ENCODE results near the gene SLC35D2.

SLC35D2 gene

DNA sequence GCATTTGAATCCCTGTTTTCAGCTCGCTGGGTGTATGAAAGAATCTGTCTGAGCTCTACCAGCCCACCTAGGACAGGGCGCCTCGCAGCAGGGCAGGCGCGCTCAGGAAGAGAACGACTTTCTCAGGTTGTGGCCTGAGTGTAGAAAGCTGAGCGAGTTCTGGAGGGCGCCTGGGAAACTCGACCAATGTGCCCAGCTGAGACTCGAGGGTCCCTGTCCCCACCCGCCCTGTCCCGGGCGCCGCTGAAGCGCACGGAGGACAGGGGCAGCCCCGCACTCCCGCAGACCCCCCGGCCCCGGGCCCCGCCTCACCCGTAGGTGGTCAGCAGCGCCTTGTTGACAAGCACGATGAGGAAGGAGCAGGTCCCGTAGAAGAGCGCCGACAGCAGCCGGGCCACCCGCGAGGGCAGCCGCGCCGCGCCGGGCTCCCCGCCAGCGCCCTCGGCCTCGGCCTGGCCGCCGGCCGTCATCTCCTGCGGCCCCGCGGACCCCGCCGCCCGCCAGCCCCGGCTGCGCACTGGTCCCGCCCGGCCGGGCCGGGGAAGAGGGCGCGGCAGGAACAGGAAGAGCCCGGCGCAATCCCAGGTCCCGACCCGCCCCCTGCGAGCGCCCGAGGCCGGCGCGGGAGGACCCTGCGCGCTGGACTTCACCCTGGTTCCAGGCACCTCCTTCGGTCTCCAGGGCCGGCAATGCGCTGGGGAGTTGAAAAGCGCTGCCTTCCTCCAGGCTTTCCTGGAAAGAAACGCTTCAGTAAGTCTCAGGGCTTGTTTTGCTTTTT is at the start of gene SLC35D2:
SLC35D2 (minus strand) TSS at position 547 of the 778 bp plus-strand sequence; CDS start at position 470, 77 bp downstream.
- peak in 1 of 2 donors; percentile 12 for DNase-seq (ENCODE audit: low read depth in 2 of 2)

DNA sequence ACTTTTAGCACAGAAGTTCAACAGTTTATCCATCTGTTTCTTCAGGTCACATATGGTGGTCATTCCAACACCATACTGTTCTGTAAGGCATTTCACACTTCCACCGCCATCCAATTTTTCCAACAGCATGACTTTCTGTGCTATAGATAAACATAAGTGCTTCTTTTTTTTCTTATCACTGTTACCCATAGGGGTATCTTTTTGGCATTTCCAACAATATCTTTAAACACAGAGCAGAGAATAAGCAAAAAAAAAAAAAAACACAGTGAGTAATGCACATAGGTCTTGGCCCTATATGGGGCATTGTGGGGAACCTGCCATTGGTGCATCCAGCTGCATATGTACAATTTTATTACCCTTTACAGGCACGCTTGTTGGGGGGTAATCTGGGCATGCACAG is 46.9 kb upstream of the SLC35D2 start:
- no peak for DNase-seq (ENCODE audit: low read depth in 2 of 2)

DNA sequence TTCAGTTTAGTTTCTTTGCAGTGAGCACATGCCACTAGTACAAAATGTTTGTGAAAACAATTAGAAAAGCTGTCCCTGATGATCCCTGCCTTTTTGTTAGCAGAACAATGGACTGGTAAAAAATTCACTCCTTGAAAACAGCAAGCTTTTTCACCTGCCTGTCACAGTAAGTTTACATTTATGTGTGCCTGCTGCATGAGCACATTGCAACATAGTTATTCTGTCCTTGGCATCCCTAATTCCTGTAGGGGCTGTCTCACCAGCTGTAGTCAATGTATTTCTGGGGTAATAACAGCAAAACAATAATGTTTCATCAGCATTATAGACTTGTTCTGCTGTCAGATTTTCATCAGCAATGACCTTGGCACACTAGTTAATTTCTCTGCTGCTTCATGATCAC is 46.2 kb upstream of the SLC35D2 start:
- DNase-seq (ENCODE audit: low read depth in 2 of 2) = no peak

DNA sequence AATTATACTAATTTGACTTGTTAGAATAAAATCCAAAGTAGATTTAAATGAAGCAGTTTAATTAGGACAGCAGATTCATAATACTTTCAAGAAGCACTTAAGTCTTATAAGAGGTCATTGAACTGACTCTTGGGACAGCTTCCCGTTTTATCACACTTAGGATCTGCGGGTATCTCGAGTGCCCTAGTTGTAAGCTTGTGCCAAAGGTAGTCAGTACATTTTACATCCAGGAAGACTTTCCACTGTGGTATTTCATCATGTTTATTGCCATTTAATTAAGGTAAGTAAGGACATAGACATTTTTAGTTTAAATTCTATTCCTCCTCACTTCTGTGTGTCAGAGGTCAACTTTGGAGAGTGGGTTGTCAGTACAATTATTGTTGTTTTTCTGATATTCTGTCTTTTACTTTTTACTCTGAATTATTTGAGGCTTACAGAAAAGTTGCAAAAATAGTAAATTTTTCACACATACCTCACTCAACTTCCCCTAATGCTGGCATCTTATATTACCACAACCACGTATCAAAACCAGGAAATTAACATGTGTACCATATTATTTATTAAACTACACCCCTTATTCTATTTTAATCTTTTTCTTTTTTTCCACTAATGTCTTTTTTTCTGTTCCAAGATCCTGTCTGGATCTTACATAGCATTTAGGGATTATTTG is 42.1 kb upstream of the SLC35D2 start:
- no peak for DNase-seq (ENCODE audit: low read depth in 2 of 2)

DNA sequence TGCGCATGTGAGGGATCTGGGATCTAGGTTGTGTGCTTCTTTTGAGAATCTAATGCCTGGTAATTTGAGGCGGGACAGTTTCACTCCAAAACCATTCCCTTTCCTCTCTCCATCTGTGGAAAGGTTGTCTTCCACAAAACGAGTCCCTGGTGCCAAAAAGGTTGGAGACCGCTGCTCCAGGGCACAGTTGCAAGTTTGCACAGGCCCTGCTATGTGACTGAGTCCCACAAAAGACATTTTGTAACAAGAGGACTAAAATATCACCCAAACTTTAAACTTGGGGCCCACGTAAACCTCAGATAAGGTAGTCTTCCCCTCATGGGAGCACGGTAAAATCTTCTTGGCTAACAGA is 40.5 kb upstream of the SLC35D2 start:
- no peak for DNase-seq (ENCODE audit: low read depth in 2 of 2)

DNA sequence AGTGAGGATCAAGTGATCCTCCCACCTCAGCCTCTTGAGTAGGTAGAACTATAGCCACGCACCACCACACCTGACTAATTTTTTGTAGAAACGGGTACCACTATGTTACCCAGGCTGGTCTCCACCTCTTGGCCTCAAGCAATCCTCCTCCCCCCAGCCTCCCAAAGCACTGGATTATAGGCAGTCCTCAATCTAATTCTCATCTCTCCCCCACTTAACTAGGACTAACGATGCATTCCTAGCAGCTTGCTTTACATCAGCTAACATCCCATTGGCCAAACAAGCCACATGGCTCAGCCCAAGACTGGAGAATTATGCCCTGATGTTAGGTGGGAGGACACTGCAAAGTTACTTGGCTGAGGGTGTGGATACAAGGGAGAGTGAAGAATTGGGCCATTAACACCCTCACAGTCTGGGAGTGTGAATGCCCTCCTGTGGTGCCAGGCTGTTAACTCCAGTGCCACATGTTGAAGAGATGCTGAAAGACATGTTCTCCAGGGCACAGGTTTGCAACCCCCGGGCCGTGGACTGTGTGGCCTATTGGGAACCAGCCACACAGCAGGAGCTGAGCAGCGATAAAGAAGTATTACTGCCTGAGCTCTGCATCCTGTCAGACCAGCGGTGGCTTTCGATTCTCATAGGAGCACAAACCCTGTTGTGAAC is 39.9 kb upstream of the SLC35D2 start:
- DNase-seq (ENCODE audit: low read depth in 2 of 2) = no peak

DNA sequence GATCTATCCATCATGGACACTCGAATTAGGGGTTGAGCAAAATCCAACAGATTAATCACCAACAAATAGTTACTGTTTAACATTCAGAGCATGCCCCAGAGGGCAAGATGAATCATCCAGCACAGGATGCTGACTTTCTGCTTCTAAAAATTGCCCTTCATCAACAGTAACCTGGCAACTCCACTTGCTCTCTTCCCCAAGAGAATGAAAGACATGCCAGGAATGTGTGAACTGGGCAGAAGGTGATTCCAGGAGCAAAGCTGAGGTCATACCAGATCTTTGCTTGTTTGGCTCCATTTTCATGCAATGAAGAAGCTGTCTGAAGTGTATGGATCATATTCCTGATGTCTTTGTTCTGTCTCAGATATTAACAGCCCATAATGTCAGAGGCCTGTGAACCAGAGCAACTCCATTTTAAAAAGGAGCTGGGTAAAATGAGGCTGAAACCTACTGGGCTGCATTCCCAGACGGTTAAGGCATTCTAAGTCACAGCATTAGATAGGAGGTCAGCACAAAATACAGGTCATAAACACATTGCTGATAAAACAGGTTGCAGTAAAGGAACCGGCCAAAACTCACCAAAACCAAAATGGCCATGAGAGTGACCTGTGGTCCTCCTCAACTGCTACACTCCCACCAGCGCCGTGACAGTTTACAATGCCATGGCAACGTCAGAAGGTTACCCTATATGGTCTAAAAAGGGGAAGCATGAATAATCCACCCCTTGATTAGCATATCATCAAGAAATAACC is 37.1 kb upstream of the SLC35D2 start:
- DNase-seq (ENCODE audit: low read depth in 2 of 2) = no peak

DNA sequence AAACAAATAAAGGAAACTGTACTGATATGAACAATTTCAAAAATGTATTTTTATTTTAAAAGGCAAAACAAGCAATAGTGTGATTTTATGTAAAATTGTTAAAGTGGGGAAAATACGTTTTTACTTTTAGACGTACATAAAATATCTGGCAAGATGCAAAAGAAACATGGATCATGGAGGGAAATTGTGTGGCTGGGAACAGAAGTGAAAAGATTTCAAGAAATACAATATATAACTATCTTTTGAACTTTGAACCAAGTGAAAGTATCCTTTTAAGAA is 36.1 kb upstream of the SLC35D2 start:
- DNase-seq (ENCODE audit: low read depth in 2 of 2) = no peak

DNA sequence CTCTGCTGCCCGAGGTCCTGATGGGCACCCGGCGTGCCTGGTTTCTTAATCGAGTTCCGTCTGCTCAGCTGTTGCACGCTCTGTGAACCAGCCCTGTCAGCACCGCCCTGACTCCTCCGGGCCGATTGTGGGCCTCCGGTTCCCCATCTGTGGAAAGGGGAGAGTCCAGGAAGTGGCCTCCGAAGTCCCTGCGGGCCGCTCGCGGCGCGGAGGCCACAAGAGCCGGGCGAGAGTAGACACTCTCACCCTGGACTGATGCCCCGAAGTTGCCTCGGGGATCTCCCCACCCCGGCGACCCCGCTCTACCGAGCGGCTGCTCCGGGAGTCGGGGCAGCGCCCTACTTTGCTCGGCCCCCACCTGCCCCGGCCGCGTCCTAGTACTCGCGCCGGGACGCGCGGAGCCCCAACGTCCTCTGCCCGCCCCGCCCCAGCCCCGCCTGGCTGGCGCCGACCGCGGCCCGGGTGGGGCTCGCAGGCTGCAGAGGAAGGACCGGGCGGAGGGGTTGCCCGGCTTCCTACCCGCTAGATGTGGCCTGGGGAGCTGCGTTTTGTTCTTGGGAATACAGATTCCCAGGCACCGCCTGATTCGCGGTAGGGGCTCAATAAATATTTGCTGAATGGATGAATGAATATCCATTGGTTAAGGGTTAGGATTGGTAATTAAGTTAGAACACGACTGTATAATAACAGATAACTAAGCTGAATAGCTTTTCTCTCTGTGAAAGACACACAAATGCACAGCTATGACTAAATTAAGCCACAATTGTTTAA is 35.6 kb upstream of the SLC35D2 start:
- peak in 1 of 2 donors; percentile 44 for DNase-seq (ENCODE audit: low read depth in 2 of 2)

DNA sequence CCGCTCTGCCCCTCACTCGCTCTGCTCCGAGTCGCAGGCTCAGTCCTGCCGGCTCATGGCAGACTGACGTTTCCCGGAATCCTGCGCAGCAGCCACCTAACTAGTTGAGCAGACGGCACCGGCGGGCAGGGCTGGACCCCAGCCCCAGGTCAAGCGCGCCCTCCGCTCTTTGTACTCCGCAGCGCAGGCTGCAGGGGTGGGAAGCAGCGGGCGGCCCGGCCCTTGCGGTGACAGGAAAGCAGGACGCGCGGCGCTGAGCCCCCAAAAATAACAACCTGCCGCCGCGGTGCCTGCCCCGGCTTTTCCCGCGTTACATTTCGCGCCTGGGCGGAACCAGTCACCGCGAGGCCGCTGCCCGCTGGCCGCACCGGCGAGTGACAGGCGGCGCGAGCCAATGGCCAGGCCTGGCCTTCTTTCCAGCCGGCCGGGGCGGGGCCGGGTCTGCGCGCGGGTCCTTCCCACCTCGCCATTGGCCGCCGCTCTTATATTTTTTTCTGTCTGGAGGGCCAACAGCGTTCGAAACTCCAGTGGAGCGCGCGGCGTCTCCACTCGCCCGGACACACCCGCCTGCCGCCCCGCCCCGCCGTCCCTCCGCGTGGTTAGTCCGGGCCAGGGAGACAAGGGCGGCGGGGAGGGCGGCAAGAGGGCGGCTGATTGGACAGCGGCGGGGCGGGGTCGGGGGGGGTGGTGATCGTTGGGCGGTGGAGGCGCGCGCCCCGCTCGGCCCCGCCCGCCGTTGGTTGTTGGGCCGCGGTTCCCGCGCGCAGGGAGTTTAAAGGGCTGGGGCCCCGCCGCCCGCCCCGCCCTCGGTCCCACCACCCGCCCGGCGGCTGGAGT is 34.8 kb upstream of the SLC35D2 start, which contains the start of gene ZNF367:
ZNF367 (minus strand) TSS at position 288 of the 837 bp plus-strand sequence. CDS start 338 bp downstream, outside the sequence.
- DNase-seq (ENCODE audit: low read depth in 2 of 2) = peak; percentile 81 to 91

DNA sequence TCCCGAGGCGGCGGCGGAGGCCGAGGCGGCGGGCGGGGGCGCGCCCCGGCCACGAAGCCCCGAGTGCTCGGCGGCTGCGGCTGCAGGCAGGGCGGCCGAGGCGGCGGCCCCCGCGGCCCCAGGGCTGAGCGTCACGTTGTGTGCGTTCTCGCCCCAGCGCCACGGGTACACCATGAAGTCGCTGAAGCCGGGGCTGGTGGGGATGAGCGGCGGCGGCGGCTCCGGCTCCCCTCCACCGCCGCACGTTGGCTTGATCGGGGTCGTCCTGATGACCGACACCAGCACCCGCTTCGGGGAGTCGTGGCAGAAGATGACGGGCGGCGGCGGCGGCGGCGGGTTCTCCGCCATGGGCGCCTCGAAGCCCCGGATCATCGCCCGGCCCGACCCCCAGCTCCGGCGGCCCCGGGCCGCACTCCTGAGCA is 34.2 kb upstream of the SLC35D2 start:
- no peak for DNase-seq (ENCODE audit: low read depth in 2 of 2)

DNA sequence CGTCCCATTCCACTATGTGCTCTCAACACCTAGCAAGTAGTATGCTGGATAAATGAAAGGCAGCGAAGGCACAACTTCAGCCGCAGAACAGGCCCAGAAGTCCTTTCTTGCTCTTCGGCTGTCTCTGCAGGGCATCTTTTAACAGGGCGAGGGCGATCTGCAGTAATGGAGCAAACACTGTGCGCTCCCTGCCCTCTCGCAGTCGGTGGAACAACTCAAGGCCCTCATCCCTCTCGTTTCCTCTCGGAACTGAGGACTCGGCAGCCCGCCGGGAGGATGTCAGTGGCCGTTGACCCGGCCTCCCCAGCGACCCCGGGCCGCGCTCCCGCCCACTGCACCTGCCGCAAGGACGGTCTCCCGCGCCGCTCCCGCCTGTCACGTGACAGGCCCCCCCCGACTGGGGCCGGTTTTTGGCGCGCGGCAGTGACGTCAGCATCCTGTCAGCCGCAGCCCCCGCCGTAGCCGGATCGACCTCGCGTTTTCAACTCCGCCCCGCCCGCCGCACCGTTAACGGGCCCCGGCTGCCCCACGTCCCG is 33.6 kb upstream of the SLC35D2 start:
- peak; percentile 88 to 91 for DNase-seq (ENCODE audit: low read depth in 2 of 2)

DNA sequence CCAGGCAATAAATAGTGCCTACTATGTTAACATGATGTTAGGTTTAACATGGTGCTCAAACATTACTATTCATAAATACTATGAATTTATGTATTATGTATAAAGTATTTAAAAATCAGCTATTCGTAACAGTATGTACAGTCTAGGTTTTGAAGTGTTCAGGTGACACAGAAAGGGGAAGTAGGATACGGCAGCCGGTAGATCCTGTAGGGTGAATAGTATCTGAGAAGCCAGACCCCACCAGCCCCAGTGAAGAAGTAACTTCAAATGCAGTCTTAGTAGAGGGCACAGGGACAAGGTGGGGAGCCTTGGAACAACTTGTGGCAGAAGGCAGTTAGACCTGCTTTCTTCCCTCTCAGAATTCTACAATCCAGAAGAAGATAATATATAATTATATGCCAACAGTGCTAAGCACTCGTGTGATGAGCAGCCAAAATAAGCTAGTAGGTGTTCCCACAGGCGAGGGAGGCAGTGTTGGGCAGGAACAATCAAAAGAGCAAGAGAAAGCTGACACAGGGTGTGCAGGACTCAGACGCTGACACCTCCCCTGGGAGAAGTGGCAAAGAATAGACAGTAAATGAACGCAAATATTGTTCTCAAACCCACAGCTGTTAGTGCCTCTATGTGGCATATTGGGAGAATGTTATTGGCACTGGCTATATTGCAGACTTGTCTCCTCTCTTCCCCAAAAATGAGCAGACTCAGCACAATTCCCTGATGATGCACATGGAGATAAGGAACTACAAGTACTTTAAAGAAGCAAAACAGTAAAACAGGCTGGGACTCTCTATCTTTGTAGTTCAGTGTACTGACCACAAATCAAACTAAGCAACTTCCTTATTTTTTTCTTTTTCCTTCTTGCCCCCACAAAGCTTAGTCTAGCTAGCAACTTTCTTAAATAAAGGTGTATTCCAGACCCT is 30.1 kb upstream of the SLC35D2 start:
- peak in 1 of 2 donors; percentile 2 for DNase-seq (ENCODE audit: low read depth in 2 of 2)

DNA sequence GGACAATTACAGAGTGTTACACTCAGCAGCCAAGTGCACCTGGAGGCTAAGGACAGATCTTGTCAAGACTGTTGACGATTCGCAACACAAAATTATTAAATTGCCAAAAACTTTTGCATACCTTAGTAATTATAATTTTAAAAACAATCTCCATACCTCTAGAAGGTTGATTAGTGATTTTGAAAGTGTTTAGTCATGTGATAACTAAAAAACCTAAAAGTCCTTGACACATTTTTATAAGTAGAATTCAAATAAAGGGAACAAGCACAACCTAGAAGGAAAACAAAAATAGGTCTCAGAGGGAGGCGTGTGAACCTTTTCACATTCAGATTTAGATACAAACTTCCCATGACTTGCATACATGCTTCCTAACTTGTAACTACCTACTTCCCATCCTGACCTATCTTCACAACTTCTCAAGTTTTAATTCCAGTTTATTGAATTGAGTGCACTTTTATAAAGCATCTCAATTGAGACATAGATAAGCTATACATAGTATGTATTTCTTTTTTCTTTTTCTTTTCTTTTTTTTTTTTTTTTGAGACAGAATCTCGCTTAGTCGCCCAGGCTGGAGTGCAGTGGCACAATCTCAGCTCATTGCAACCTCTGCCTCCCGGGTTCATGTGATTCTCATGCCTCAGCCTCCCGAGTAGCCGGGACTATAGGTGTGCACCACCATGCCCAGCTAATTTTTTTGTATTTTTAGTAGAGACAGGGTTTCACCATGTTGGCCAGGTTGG is 28.8 kb upstream of the SLC35D2 start:
- no peak for DNase-seq (ENCODE audit: low read depth in 2 of 2)

DNA sequence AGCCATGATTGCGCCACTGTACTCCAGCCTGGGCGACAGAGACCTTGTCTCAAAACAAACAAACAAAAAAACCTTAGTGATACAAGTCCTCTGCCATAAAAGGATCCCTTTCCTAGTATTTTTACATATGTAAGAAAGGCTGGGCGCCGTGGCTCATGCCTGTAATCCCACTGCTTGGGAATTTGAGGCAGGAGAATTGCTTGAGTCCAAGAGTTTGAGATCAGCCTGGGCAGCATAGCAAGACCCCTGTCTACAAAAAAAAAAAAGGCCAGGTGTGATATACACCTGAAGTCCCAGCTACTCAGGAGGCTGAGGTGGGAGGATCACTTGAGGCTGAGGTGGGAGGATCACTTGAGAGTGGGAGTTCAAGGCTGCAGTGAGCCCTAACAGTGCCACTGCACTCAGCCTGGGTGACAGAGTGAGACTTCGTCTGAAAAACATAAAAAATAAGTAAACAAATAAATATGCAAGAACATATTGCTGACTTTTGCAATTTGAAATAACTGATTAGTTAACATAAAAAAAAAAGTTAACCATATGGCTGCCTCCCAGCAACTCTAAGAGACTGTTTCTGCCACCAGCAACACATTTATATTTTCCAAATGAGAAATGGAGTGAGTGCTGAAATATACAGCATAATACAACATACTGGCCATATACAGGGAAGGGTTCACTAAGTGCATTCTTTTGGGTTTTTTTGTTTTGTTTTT is 27.8 kb upstream of the SLC35D2 start:
- DNase-seq (ENCODE audit: low read depth in 2 of 2) = no peak

DNA sequence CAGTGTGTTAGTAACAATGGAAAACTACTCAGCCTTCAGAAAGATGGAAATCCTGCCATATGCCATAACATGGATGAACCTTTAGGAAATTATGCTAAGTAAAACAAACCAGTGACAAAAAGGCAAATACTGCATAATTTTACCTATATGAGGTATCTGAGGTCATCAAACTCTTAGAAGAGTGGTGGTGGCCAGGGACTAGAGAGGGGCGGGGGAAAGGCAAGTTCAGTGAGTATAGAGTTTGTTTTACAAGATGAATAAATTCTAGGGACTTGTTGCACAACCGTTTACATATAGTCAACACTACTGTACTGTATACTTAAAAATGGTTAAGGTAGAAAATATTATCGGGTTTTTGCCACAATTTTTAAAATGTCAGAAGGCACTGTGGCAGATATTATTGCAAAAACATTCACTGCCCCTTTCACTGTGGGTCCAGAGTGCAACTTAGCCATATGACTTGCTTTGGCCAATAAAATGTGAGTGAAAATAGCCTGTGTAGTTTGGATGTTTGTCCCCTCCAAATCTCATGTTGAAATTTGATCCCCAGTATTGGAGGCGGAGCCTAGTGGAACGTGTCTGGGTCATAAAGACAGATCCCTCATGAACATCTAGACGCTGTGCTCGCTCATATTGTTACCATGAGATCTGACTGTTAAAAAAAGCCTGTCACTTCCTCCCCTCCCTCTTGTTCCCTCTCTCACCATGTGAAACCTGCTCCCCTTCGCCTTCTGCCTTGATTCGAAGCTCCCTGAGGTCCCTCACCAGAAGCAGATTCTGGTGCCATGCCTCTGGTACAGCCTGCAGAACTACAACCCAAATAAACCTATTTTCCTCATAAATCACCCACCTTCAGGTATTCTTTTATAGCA is 25.1 kb upstream of the SLC35D2 start:
- DNase-seq (ENCODE audit: low read depth in 2 of 2) = no peak
